GM19467 (cell line): ENCODE measurements around the gene ABCG2.
"Not testable (repeated sequence)": the region's sequence is repeated elsewhere in the genome, so short reads cannot be mapped to it uniquely, and the experiment has no call there.

Experiments used
- ATAC-seq: cut with Tn5 transposase; IDR thresholded peaks from one replicate; pipeline ENCODE4 v1.9.1; 2021; ENCODE audit warnings: mild to moderate bottlenecking, moderate library complexity; ENCODE audit not compliant: unreplicated experiment

ABCG2 gene

DNA sequence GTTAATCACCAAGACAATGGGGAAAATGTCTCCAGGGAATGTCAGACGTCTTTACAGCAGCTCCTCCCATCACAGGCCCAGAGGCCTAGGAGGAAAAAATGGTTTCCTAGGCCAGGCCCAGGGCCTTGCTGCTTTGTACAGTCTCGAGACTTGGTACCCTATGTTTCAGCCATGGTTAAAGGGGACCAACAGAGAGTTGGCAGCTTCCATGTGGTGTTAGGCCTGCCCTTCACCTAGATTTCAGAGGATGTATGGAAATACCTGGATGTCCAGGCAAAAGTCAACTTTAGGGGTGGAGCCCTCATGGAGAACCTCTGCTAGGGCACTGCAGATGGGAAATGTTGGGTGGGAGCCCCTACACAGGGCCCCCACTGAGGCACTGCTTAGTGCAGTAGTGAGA lies 38.5 kb downstream of the ABCG2 start:
- ATAC-seq = no peak

DNA sequence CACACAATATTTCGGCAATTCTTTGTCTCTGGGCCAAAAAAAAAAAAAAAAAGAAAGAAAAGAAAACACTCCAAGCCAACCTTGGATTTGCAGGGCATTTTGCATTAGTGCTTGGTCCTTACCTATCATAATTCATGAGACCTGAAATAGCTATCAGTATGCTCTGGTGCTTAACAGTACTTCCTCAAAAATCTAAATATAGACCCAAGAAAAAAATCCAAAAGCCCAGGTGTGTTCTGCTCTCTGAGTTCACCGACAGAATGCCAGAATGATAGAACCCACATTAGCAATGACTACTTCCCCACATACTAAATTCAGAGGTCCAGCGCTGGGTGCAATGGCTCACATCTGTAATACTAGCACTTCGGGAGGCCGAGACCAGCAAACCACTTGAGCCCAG lies 42.9 kb downstream of the ABCG2 start:
- no peak for ATAC-seq

DNA sequence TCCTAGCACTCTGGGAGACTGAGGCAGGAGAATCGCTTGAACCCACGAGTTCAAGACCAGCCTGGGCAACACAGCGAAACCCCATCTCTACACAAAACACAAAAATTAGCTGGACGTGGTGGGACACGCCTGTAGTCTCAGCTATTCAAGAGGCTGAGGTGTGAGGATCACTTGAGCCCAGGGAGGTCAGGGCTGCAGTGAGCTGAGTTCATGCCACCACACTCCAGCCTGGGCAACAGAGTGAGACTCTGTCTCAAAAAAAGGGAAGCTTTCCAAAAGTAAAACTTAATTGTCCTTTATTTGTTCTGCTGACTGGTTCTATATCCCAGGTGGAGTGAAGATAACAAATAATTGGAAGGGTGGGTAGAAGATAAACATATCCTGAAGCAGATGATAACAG lies 45.6 kb downstream of the ABCG2 start:
- ATAC-seq = no peak

- no peak for ATAC-seq
These were observed 47.6 kb downstream of the ABCG2 start for GRCh38 chr4:88110826-88111225.

- ATAC-seq = no peak
These were observed 49.1 kb downstream of the ABCG2 start for GRCh38 chr4:88109123-88109881.

DNA sequence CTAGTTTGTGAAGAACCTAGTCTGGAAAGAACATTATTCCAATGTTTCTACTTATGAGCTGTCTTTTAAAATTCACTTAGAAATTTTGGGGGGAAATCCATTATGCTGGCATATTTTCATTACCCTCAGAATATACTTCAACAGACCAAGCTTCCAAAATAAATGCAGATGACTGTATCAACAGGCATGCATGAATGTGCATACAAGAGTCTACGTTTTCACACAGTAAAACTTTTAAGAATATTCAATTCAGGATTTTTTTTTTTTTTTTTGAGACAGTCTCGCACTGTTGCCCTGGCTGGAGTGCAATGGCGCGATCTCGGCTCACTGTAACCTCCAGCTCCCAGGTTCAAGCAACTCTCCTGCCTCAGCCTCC lies 49.7 kb downstream of the ABCG2 start:
- no peak for ATAC-seq

- ATAC-seq = not testable (repeated sequence)
These were observed 50.4 kb downstream of the ABCG2 start for GRCh38 chr4:88108108-88108465.

GRCh38 chr4:88107406-88108107 lies 50.9 kb downstream of the ABCG2 start:
- no peak for ATAC-seq

DNA sequence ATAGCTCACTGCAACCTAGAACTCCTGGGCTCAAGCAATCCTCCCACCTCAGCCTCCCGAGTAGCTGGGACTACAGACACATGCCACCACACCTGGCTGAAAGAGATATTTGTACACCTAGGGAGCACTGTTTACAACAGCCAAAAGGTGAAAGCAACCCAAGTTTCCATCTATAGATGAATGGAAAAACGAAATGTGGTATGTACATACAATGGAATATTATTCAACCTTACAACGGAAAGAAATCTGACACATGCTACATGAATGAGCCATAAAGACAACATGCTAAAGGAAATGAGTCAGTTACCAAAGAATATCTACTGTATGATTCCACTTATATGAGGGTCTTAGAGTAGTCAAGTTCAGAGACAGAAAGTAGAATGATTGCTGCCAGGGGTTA lies 52.2 kb downstream of the ABCG2 start:
- no peak for ATAC-seq

DNA sequence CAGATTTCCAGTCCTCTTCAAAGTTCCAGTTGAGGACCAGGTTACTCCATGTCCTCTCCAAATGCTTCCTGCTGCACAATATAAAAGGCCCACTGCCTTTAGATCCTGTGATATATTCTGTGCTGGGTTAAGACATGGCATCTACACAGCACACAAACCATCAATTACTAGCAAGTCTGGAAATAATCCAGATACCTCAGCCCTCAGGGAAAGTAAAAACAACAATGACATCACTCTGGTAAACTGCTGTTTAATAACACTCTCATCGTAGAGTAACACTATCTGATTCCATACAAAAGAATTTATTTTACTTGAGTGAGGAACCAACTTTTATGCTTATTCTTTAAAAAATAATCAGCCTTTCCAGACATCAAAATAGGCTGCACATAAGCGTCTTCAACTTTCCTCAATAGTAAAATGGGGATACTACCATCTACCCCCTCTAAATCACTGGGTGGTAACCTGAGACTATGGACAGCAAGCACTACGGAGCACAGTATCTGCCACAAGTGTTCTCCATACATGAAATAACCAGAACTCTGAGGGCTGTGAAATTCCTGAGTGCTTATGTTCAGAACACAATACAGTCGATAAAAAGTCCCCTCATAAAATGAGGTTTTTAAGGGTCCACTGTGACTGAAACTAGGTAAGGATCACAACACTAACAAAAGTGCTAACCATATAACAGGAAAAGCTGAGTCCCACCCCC lies 53.4 kb downstream of the ABCG2 start:
- no peak for ATAC-seq

DNA sequence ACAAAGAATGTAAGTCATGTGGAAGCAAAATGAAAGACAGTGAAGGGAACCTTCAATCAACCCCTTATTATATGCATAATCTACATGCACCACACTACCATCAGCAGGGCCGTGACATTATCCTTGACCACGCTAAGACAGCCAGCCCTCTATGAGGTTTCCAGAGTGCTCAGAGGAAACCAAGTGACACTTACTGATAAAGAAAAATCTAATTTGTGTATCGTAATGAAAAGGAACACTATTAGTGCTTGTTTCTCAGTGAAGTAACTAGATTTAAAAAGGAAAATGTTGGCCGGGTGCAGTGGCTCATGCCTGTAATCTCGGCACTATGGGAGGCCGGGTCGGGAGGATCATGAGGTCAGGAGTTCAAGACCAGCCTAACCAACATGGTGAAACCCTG lies 56.4 kb downstream of the ABCG2 start:
- ATAC-seq = no peak

DNA sequence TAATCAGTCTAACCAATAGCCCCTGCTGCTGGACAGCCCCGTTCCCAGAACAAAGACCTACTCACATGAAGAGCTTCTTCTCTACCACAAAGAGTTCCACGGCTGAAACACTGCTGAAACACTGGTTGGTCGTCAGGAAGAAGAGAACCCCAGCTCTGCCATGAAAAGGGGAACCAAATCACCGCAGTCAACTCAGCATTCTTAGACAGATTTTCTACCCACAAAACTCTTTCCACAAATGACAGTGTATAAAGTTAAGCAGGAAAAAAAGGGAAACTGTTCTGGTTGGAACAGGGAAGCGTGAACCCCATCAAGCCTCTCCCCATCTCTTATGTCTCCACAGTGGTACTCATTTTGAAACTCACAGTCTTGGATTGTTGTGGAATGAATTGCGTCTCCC lies 57.3 kb downstream of the ABCG2 start:
- ATAC-seq = no peak

DNA sequence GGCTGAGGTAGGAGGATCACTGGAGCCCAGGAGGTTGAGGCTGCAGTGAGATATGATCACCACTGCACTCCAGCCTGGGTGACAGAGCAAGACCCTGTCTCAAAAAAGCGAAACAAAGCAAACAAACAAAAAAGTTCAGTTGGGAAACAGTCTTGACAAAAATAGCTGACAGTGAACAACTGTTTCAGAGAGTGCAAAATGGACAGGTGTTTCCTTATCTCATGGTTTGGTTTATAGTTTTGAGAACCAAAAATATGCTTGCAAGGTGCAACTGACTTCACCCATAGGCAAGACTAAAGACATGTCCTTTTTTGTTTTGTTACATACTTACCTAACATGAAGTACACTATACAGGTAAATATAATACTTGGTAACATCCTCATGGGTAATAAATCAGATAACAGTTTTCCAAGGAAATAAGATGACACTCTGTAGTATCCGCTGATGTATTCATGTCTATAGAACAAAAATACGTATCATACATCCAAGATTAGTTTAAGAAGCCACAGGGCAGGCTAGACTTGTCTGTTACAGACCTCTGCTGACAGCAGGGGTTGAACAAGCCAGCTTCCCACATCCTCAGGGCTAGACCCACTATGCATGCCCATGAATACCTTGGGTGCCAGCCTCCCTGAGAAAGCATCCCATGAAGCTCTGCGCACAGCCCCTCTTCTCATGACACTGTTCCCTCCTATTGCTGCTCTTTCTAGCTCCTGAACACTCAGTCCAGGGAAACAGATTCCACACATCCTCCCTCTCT lies 59.3 kb downstream of the ABCG2 start:
- ATAC-seq = no peak

GRCh38 chr4:88097781-88098180 lies 60.7 kb downstream of the ABCG2 start:
- no peak for ATAC-seq

GRCh38 chr4:88097301-88097700 lies 61.1 kb downstream of the ABCG2 start:
- no peak for ATAC-seq

- no peak for ATAC-seq
These were observed 64.6 kb downstream of the ABCG2 start for GRCh38 chr4:88093874-88094273.

DNA sequence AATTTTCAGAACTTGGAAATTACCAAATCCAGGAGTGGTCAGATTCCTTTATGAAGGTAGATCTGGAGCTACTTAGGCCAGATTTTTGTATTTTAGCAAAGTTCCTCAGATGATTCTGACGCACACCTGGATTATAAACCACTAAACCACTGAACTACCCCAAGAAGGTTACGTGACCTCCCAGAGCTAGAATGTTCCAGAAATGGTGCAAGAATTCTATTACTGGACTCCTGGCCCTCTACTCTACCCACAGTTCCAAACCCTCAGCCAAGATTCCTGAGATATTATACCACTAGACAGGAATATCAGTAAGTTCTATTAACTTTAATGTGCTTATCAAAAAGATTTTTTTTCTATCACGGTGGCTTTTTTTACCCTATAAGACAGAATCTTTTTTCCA lies 67.1 kb downstream of the ABCG2 start:
- no peak for ATAC-seq

GRCh38 chr4:88090898-88091297 lies 67.5 kb downstream of the ABCG2 start:
- no peak for ATAC-seq

DNA sequence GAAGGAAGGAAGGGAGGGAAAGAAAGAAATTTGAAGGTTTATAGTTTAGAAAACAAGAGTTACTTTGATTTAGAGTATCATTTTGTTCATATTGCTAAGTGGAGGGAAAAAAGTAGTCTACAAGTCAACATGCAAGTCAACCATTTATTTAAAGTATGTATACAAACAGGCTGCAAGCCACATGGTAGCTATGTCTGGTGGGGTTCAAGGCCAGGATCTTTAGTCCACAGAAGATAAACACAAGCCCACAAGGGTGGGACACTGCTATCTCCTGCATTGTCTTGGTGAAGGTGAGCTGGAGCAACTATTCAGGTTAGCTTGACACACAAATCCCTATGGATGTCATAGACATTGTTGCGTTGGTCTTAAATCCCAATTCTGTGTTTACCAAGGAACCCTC lies 71.4 kb downstream of the ABCG2 start:
- no peak for ATAC-seq

- no peak for ATAC-seq
These were observed 77.8 kb downstream of the ABCG2 start for GRCh38 chr4:88080626-88081025.

DNA sequence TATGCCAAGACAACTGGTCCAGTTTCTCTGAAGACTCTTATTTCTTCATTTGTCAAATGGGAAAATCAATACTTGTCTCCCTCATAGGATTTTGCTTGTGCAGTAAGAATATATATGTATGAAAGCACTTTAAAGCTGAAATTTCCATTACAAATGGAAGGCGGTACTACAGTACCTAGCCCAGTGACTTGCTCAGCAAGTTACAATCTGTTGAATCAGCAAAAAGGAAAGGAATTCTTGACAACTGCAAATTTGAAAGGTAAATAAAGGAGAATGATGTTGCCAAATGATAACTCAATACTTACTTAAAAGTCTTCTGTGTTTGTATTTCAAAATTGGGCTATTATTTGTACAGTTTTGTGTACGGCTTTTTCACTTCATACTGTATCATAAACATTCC lies 79.9 kb downstream of the ABCG2 start:
- ATAC-seq = no peak
